DND-41 (cell line): ENCODE results near the gene TP53I3.

Source experiments
- ATAC-seq: fragments of 200-7000 bp; cut with Tn5 transposase; 3 replicates; pipeline ENCODE4 v1.9.1; 2021; ENCODE audit warnings: low read depth; ENCODE audit not compliant: insufficient read depth
- DNase-seq: peaks from one replicate; pipeline ENCODE4 v3.0.0-alpha.2; 2020
- H2AFZ ChIP-seq: 2 replicates; pipeline ENCODE4 v1.6.0; 2012; ENCODE audit warnings: low read depth, low read length
- H3K27ac ChIP-seq: 2 replicates; pipeline ENCODE4 v1.5.1; 2012; ENCODE audit warnings: low read length, inconsistent platforms
- H3K27me3 ChIP-seq: fragments of 200-600 bp; sonication (generic); 2 replicates; pipeline ENCODE4 v1.6.0; 2012; ENCODE audit warnings: low read length, mild to moderate bottlenecking, inconsistent platforms; ENCODE audit not compliant: insufficient read depth, poor library complexity
- H3K36me3 ChIP-seq: 2 replicates; pipeline ENCODE4 v1.5.1; 2012; ENCODE audit warnings: low read length, inconsistent platforms; ENCODE audit not compliant: insufficient read depth
- H3K4me1 ChIP-seq: 2 replicates; pipeline ENCODE4 v1.5.1; 2012; ENCODE audit warnings: mild to moderate bottlenecking, low read length; ENCODE audit not compliant: insufficient read depth
- H3K4me2 ChIP-seq: 2 replicates; pipeline ENCODE4 v1.6.0; 2012; ENCODE audit warnings: mild to moderate bottlenecking, moderate library complexity, low read length, inconsistent platforms; ENCODE audit not compliant: insufficient read depth
- H3K4me3 ChIP-seq, 2 experiments: fragments of 200-600 bp in 1 of 2; shearing (Covaris generic) in 1 of 2; 2 replicates each; pipeline ENCODE4 v1.5.1; 2012 to 2016; ENCODE audit warnings: inconsistent platforms in 2 of 2, low read length in 2 of 2, mild to moderate bottlenecking in 2 of 2, low read depth in 1 of 2, moderate library complexity in 1 of 2
- H3K79me2 ChIP-seq: 2 replicates; pipeline ENCODE4 v1.6.0; 2012; ENCODE audit warnings: low read length, inconsistent platforms; ENCODE audit not compliant: insufficient read depth
- H3K9ac ChIP-seq: 2 replicates; pipeline ENCODE4 v1.6.0; 2012; ENCODE audit warnings: low read depth, mild to moderate bottlenecking, inconsistent platforms, low read length, moderate library complexity
- H3K9me3 ChIP-seq: 2 replicates; pipeline ENCODE4 v1.5.1; 2012; ENCODE audit warnings: low read length, moderate library complexity, mild to moderate bottlenecking, inconsistent platforms; ENCODE audit not compliant: insufficient read depth, severe bottlenecking
- H4K20me1 ChIP-seq: 2 replicates; pipeline ENCODE4 v1.6.0; 2012; ENCODE audit warnings: low read length; ENCODE audit not compliant: insufficient read depth
- CTCF ChIP-seq: IDR thresholded peaks from 2 replicates; pipeline ENCODE4 v1.5.1; 2012; ENCODE audit warnings: borderline replicate concordance, low read length, moderate library complexity, mild to moderate bottlenecking; ENCODE audit not compliant: poor library complexity, severe bottlenecking; ENCODE audit errors: extremely low read depth
- EZH2 ChIP-seq: IDR thresholded peaks from 3 replicates; pipeline ENCODE4 v1.6.1; 2012; ENCODE audit warnings: borderline replicate concordance, low read depth, mild to moderate bottlenecking, moderate library complexity, low read length, inconsistent platforms; ENCODE audit not compliant: severe bottlenecking

The TP53I3 gene

DNA sequence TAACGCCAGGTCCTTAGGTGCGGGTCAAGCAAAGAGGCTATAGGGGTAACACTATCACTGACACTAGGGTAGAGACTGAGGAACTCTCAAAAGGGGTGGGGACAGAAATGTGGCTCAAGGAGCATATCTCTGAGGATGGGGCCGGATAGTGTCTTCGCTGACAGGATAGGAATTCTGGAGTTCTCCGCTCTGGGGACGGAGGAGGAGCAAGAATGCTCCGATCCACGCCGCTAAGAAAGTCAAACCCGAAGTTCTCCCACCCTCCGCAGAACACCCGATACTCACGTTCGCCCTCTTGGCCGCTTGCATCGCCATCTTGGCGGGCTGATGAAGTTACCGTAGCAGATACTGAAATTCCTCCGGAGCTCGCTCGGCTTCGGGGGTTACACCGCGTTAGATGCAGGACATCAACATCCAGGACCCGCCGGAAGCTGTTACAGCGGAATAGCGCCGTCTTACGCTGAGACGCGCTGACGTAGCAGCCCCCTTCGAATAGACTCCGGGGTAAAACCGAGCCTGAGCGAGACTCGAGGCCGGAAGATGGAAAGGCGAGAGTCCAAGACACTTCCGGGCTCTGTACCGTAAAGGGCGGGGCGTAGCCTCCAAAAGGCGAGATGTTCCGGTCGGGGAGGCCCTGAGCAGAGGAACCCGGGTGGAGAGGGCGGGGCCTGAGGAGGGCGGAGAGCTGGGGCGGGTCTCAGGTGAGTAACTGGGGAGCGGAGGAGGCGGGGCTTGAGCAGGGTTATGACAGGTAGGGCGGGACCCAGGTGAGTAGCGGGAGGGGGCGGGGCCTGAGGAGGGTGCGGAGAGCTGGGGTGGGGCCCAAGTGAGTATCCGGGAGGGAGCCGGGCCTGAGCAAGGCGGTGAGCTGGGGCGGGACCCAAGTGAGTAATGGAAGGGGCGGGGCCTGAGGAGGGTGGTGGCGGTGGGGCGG is 8.5 kb downstream of the TP53I3 start, which contains the start of gene SF3B6:
TSS of gene SF3B6 (minus strand) at position 412 of the 934 bp plus-strand sequence. CDS start at position 315, 97 bp downstream.
- Histone ChIP-seq H3K79me2 (peaks cover 50% of the 10 kb centered on the region), H3K27me3 (no peaks in the 10 kb centered on the region), H3K4me2 (peak within 1 kb of the TSS; percentile 78), H3K9ac (peak within 1 kb of the TSS; percentile 81), H3K27ac (peak within 1 kb of the TSS; percentile 94), H2AFZ (peak within 1 kb of the TSS; percentile 98), H3K36me3 (peaks cover 28% of the 10 kb centered on the region), H3K9me3 (no peaks in the 10 kb centered on the region), H3K4me3 (peak within 1 kb of the TSS; percentile 91 to 96), H4K20me1 (peaks cover 3% of the 10 kb centered on the region; the same call in 1 of the 2 replicates), H3K4me1 (peaks cover 41% of the 10 kb centered on the region)
- peak; percentile 96 for ATAC-seq
- TF ChIP-seq EZH2 (no peak), CTCF (no peak)
- DNase-seq: peak; percentile 99

- ATAC-seq: no peak
- Histone ChIP-seq H4K20me1 (peaks cover 3% of the 10 kb centered on the region; the same call in 1 of the 2 replicates), H3K4me2 (peak overlapping the region; percentile 78), H3K9ac (peak overlapping the region; percentile 81), H3K27me3 (no peaks in the 10 kb centered on the region), H3K4me1 (peaks cover 41% of the 10 kb centered on the region), H2AFZ (no peak overlapping the region; the same call in 1 of the 2 replicates), H3K4me3 (peak overlapping the region; percentile 91 to 96), H3K79me2 (peaks cover 52% of the 10 kb centered on the region), H3K9me3 (no peaks in the 10 kb centered on the region), H3K36me3 (peaks cover 31% of the 10 kb centered on the region), H3K27ac (peak overlapping the region; percentile 94; the same call in 1 of the 2 replicates)
- TF ChIP-seq EZH2: no peak
- no peak for TF ChIP-seq CTCF
- no peak for DNase-seq
These were observed 9.4 kb downstream of the TP53I3 start for GRCh38 chr2:24075259-24075658.

DNA sequence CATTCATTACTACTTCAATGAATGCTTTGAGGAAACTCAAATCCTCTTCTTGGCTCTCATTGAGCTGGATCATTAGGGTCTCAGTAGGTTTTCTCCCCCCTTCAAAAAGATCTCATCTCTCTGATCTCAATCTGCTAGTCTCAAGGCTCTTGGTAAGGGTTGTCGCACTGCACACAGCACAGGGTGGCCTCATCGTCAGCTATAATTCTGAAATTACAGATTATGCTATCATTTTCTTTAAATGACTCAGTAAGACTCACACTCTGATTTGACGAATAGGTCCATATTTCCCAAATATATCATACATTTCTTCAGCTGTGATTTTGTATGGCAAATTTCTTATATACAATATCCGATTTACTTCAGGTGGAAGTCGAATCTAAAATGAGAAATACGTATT is 10.8 kb downstream of the TP53I3 start:
- ATAC-seq: no peak
- Histone ChIP-seq H3K9me3 (no peaks in the 10 kb centered on the region), H3K4me1 (peaks cover 41% of the 10 kb centered on the region), H3K4me2 (no peak overlapping the region), H3K27ac (no peak overlapping the region), H3K27me3 (no peaks in the 10 kb centered on the region), H4K20me1 (peaks cover 6% of the 10 kb centered on the region; the same call in 1 of the 2 replicates), H3K36me3 (peaks cover 42% of the 10 kb centered on the region), H2AFZ (no peak overlapping the region), H3K9ac (no peak overlapping the region), H3K79me2 (peaks cover 56% of the 10 kb centered on the region), H3K4me3 (no peak overlapping the region)
- DNase-seq: no peak
- no peak for TF ChIP-seq CTCF
- no peak for TF ChIP-seq EZH2
